Right hindlimb (tissue), 1 donor: Measurements from ENCODE around the gene DDB1.

ENCODE experiments used
- DNase-seq: peaks from one replicate; pipeline ENCODE4 v3.0.0-alpha.2; 2018

Gene DDB1

GRCh38 chr11:61334434-61335354 is 1.8 kb upstream of the DDB1 start:
- DNase-seq: no peak

- DNase-seq: no peak
These were observed 887 bp upstream of the DDB1 start for GRCh38 chr11:61333550-61334433.

GRCh38 chr11:61332281-61332796 is 566 bp downstream of the DDB1 start:
- no peak for DNase-seq

GRCh38 chr11:61331651-61332050 is 1.3 kb downstream of the DDB1 start:
- DNase-seq: no peak

- no peak for DNase-seq
These were observed 3.0 kb downstream of the DDB1 start for GRCh38 chr11:61329871-61330270.

GRCh38 chr11:61328351-61328750 is 4.6 kb downstream of the DDB1 start:
- no peak for DNase-seq

GRCh38 chr11:61327669-61328071 is 5.2 kb downstream of the DDB1 start:
- no peak for DNase-seq

- DNase-seq: no peak
These were observed 7.1 kb downstream of the DDB1 start for GRCh38 chr11:61325649-61326414.

- DNase-seq: no peak
These were observed 17.6 kb downstream of the DDB1 start for GRCh38 chr11:61315260-61315659.

- no peak for DNase-seq
These were observed 22.2 kb downstream of the DDB1 start for GRCh38 chr11:61310749-61311148.

GRCh38 chr11:61309739-61310138 is 23.2 kb downstream of the DDB1 start:
- DNase-seq: no peak

- no peak for DNase-seq
These were observed 23.8 kb downstream of the DDB1 start for GRCh38 chr11:61309141-61309540.

GRCh38 chr11:61307354-61307753 is 25.6 kb downstream of the DDB1 start:
- no peak for DNase-seq

GRCh38 chr11:61306221-61306620 is 26.7 kb downstream of the DDB1 start:
- DNase-seq: no peak

GRCh38 chr11:61305417-61305816 is 27.5 kb downstream of the DDB1 start:
- DNase-seq: no peak

GRCh38 chr11:61303725-61304124 is 29.2 kb downstream of the DDB1 start:
- DNase-seq: no peak

- DNase-seq: no peak
These were observed 30.4 kb downstream of the DDB1 start for GRCh38 chr11:61302550-61302949.

- DNase-seq: no peak
These were observed 34.2 kb downstream of the DDB1 start for GRCh38 chr11:61298663-61299244.

GRCh38 chr11:61297746-61298145 is 35.2 kb downstream of the DDB1 start:
- peak; percentile 79 for DNase-seq

GRCh38 chr11:61297341-61297740 is 35.6 kb downstream of the DDB1 start:
- no peak for DNase-seq

- no peak for DNase-seq
These were observed 37.3 kb downstream of the DDB1 start for GRCh38 chr11:61295596-61295926.
